GM23338 (cell line): ENCODE data around the gene WRAP53. TPM values are rescaled to one million over a fixed set of nuclear protein-coding genes. Genes with fewer than 3 reads are reported as not detected.

ENCODE experiments used
- ATAC-seq: fragments of 200-7000 bp; cut with Tn5 transposase; 3 replicates; pipeline ENCODE4 v1.9.1; 2020
- DNase-seq: peaks from one replicate; pipeline ENCODE4 v3.0.0-alpha.2; 2015; ENCODE audit warnings: low spot score
- H2AFZ ChIP-seq: fragments of 200-600 bp; sonication (generic); 2 replicates; pipeline ENCODE4 v1.8.0; 2016; ENCODE audit warnings: antibody characterized with exemption, mild to moderate bottlenecking, moderate library complexity
- H3F3A ChIP-seq: fragments of 200-600 bp; sonication (generic); replicated peaks from 2 replicates; pipeline ENCODE4 v1.8.0; 2017; ENCODE audit warnings: antibody characterized with exemption, mixed run types, low read depth
- H3K27ac ChIP-seq: fragments of 200-600 bp; sonication (generic); 2 replicates; pipeline ENCODE4 v1.6.1; 2016; ENCODE audit warnings: low read depth
- H3K27me3 ChIP-seq: fragments of 200-600 bp; sonication (generic); 2 replicates; pipeline ENCODE4 v1.8.0; 2016; ENCODE audit warnings: mild to moderate bottlenecking, mixed run types, moderate library complexity; ENCODE audit not compliant: insufficient read depth
- H3K36me3 ChIP-seq: fragments of 200-600 bp; sonication (generic); 2 replicates; pipeline ENCODE4 v1.8.0; 2016; ENCODE audit warnings: mild to moderate bottlenecking; ENCODE audit not compliant: insufficient read depth
- H3K4me1 ChIP-seq: fragments of 200-600 bp; sonication (generic); 2 replicates; pipeline ENCODE4 v1.8.0; 2016; ENCODE audit warnings: mild to moderate bottlenecking, moderate library complexity; ENCODE audit not compliant: insufficient read depth
- H3K4me2 ChIP-seq: fragments of 200-600 bp; sonication (generic); 2 replicates; pipeline ENCODE4 v1.7.1; 2017; ENCODE audit warnings: mixed run types
- H3K4me3 ChIP-seq: fragments of 200-600 bp; sonication (generic); 2 replicates; pipeline ENCODE4 v1.6.1; 2016; ENCODE audit warnings: mixed run types
- H3K79me2 ChIP-seq: fragments of 200-600 bp; sonication (generic); replicated peaks from 2 replicates; pipeline ENCODE4 v1.8.0; 2017; ENCODE audit warnings: mild to moderate bottlenecking; ENCODE audit not compliant: insufficient read depth
- H3K9me2 ChIP-seq: fragments of 200-600 bp; sonication (generic); 2 replicates; pipeline ENCODE4 v1.8.0; 2017; ENCODE audit not compliant: insufficient read depth
- H4K20me1 ChIP-seq: fragments of 200-600 bp; sonication (generic); replicated peaks from 2 replicates; pipeline ENCODE4 v1.8.0; 2017; ENCODE audit warnings: mild to moderate bottlenecking; ENCODE audit not compliant: insufficient read depth
- H3K27ac Mint-ChIP-seq: 2 replicates; pipeline ENCODE4 v1.8.0; 2020; ENCODE audit warnings: inconsistent platforms, mild to moderate bottlenecking, moderate library complexity, mixed read lengths
- H3K27me3 Mint-ChIP-seq: 3 replicates; pipeline ENCODE4 v1.8.0; 2022; ENCODE audit warnings: low read depth, mild to moderate bottlenecking, moderate library complexity, mixed read lengths, inconsistent platforms; ENCODE audit not compliant: insufficient read depth, poor library complexity
- H3K36me3 Mint-ChIP-seq: 3 replicates; pipeline ENCODE4 v1.8.0; 2021; ENCODE audit warnings: low read depth, mild to moderate bottlenecking, inconsistent platforms, moderate library complexity, mixed read lengths
- H3K4me1 Mint-ChIP-seq: 3 replicates; pipeline ENCODE4 v1.8.0; 2020; ENCODE audit warnings: mild to moderate bottlenecking, inconsistent platforms, mixed read lengths
- H3K4me3 Mint-ChIP-seq: 3 replicates; pipeline ENCODE4 v1.8.0; 2021; ENCODE audit warnings: moderate library complexity, mild to moderate bottlenecking, inconsistent platforms, mixed read lengths
- H3K9me3 Mint-ChIP-seq: 3 replicates; pipeline ENCODE4 v1.8.0; 2020; ENCODE audit warnings: moderate library complexity, mild to moderate bottlenecking, inconsistent platforms, mixed read lengths
- CREB1 ChIP-seq: fragments of 250-450 bp; sonication (Bioruptor Pico); IDR thresholded peaks from 2 replicates; pipeline ENCODE4 v1.5.0; 2020; ENCODE audit warnings: low read depth, mild to moderate bottlenecking, moderate library complexity
- CTCF ChIP-seq, 2 experiments: fragments of 200-600 bp in 1 of 2; sonication (generic) in 1 of 2; conservative IDR thresholded peaks; 2 replicates each; pipeline versions ENCODE4 v1.5.1 to v1.6.1; 2016 to 2017; ENCODE audit warnings: antibody characterized with exemption in 2 of 2, low read depth in 2 of 2, mild to moderate bottlenecking in 2 of 2, moderate library complexity in 1 of 2
- EZH2 ChIP-seq: fragments of 200-600 bp; sonication (generic); IDR thresholded peaks from one replicate; pipeline ENCODE4 v1.8.0; 2017; ENCODE audit warnings: antibody characterized with exemption, mild to moderate bottlenecking, low read depth; ENCODE audit not compliant: unreplicated experiment
- JUNB ChIP-seq: IDR thresholded peaks from one replicate; pipeline ENCODE4 v1.6.1; 2016; ENCODE audit warnings: antibody characterized with exemption; ENCODE audit not compliant: unreplicated experiment
- NANOG ChIP-seq: IDR thresholded peaks from 2 replicates; pipeline ENCODE4 v1.6.1; 2016; ENCODE audit warnings: antibody characterized with exemption, borderline replicate concordance
- STAT1 ChIP-seq: IDR thresholded peaks from one replicate; pipeline ENCODE4 v1.6.1; 2016; ENCODE audit warnings: antibody characterized with exemption; ENCODE audit not compliant: unreplicated experiment
- polyA plus RNA-seq: library from polyadenylated mRNA; unstranded; fragments of >200 nt; fragmentation: Nextera tagmentation; extraction: Ambion mirVana; gene quantifications from 2 replicates; pipeline ENCODE4 v1.2.1, GENCODE V29; 2016
- total RNA-seq: library from RNA; depleted of rRNA; stranded (reverse); fragments of >200 nt; shearing (Covaris generic); gene quantifications from 2 replicates; pipeline ENCODE4 v1.2.3, GENCODE V29; 2014
- TF ChIP-seq, protein P1 (sequence below): IDR thresholded peaks from 2 replicates; pipeline ENCODE4 v1.6.1; 2016; ENCODE audit warnings: antibody characterized with exemption

WRAP53 gene
- total and polyA plus RNA-seq, 2 experiments from 2014 or later: 28.1 to 33.3 TPM

GRCh38 chr17:7651097-7651664 is 37.1 kb upstream of the WRAP53 start:
- H3K79me2 ChIP-seq: no peaks in the 10 kb centered on the region
- no peak overlapping the region for H3K27ac Mint-ChIP-seq
- no peaks in the 10 kb centered on the region; the same call in 2 of the 3 replicates for H3K9me3 Mint-ChIP-seq
- H4K20me1 ChIP-seq: no peaks in the 10 kb centered on the region
- DNase-seq (peak; percentile 37), ATAC-seq (no peak)
- H3K27me3 Mint-ChIP-seq: peaks cover 33% of the 10 kb centered on the region
- H3K4me3 ChIP-seq: peak overlapping the region; percentile 90
- H3K4me1 ChIP-seq: peaks cover 14% of the 10 kb centered on the region
- H3F3A ChIP-seq: peaks cover 5% of the 10 kb centered on the region
- peaks cover 31% of the 10 kb centered on the region for H3K27me3 ChIP-seq
- H3K4me3 Mint-ChIP-seq: peak overlapping the region; percentile 84
- H3K4me2 ChIP-seq: peak overlapping the region; percentile 99
- no peaks in the 10 kb centered on the region for H3K36me3 ChIP-seq
- no peak for TF ChIP-seq JUNB
- peak; percentile 42 for TF ChIP-seq EZH2
- TF ChIP-seq, protein P1, sequence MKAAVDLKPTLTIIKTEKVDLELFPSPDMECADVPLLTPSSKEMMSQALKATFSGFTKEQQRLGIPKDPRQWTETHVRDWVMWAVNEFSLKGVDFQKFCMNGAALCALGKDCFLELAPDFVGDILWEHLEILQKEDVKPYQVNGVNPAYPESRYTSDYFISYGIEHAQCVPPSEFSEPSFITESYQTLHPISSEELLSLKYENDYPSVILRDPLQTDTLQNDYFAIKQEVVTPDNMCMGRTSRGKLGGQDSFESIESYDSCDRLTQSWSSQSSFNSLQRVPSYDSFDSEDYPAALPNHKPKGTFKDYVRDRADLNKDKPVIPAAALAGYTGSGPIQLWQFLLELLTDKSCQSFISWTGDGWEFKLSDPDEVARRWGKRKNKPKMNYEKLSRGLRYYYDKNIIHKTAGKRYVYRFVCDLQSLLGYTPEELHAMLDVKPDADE: no peak
- no peak for TF ChIP-seq CREB1 (CRISPR knock-in tag)
- TF ChIP-seq CTCF (conservative IDR thresholded peaks at IDR 0.05; ENCODE audit: low read depth in 2 of 2): no peak
- no peak for TF ChIP-seq NANOG
- no peak overlapping the region for H3K27ac ChIP-seq
- H2AFZ ChIP-seq: peak overlapping the region; percentile 86
- peaks cover 26% of the 10 kb centered on the region for H3K36me3 Mint-ChIP-seq
- H3K4me1 Mint-ChIP-seq: peaks cover 29% of the 10 kb centered on the region
- H3K9me2 ChIP-seq: no peaks in the 10 kb centered on the region; the same call in 1 of the 2 replicates

DNA sequence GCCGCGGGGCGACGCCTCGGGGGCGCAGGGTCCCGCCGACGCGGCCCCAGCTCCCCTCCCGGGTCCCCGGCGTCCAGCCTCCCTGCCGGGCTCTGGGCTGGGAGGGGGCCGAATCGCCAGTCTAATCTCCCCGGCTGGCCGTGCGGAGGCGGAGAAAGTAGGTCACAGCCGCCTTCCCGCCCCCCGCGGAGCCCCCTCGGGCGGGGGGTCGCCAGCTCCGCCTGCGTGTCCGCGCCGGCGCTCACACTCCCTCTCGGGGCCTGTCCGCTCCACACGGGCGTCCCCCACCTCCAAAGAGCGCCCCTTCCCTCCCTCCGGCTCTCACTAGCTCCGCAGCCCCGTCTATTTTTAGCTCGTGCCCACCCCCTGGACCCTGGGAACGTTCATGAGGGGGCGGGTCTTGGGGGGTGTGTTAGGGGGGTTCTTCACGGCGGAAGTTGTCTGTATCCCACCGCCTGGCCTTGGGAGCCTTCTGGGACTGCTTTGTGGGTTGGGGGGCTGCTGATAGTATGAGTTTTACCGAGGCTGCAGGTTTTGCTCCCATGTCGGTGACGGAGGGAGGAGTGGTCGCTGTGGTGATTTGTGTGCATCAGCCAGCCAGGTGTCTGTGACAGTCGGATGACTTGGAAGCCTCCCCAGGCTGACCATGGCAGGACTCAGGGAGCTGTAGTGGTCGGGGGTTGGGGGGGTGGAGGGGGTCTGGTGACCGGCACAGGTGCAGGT is 36.5 kb upstream of the WRAP53 start:
- peak; percentile 57 for DNase-seq
- H3K27ac Mint-ChIP-seq: no peak overlapping the region
- TF ChIP-seq CREB1 (CRISPR knock-in tag) (no peak), JUNB (no peak), CTCF (conservative IDR thresholded peaks at IDR 0.05; ENCODE audit: low read depth in 2 of 2) (no peak), STAT1 (no peak), NANOG (no peak)

More for the DNA sequence above, 36.5 kb upstream of the WRAP53 start:
- no peak overlapping the region for H3K27ac ChIP-seq
- Mint-ChIP-seq H3K9me3 (no peaks in the 10 kb centered on the region; the same call in 2 of the 3 replicates), H3K36me3 (peaks cover 30% of the 10 kb centered on the region), H3K4me3 (peak overlapping the region; percentile 84), H3K4me1 (peaks cover 35% of the 10 kb centered on the region), H3K27me3 (peaks cover 37% of the 10 kb centered on the region)
- peak overlapping the region; percentile 99 for H3K4me2 ChIP-seq
- H3K79me2 ChIP-seq: no peaks in the 10 kb centered on the region
- no peaks in the 10 kb centered on the region; the same call in 1 of the 2 replicates for H3K9me2 ChIP-seq
- peaks cover 31% of the 10 kb centered on the region for H3K27me3 ChIP-seq
- ATAC-seq: peak; percentile 21
- no peaks in the 10 kb centered on the region for H3K36me3 ChIP-seq
- H2AFZ ChIP-seq: peak overlapping the region; percentile 86; the same call in 1 of the 2 replicates
- no peaks in the 10 kb centered on the region for H4K20me1 ChIP-seq
- peaks cover 9% of the 10 kb centered on the region for H3F3A ChIP-seq
- peaks cover 20% of the 10 kb centered on the region for H3K4me1 ChIP-seq
- H3K4me3 ChIP-seq: peak overlapping the region; percentile 90
